Vagina (tissue), 2 donors: ENCODE results near the gene BAHCC1. TPM values are rescaled to one million over a fixed set of nuclear protein-coding genes. Genes with fewer than 3 reads are reported as not detected.

Source experiments
- DNase-seq, 2 donors: peaks; one replicate each; pipeline ENCODE4 v3.0.0-alpha.2; 2017; ENCODE audit errors: extremely low spot score in 2 of 2
- H3K27ac ChIP-seq: fragments of 200-600 bp; sonication (generic); one replicate; pipeline ENCODE4 v1.5.1; 2019
- H3K27me3 ChIP-seq: fragments of 200-600 bp; sonication (generic); one replicate; pipeline ENCODE4 v1.5.1; 2019
- H3K36me3 ChIP-seq, 2 donors: fragments of 200-600 bp; sonication (generic); one replicate each; pipeline ENCODE4 v1.5.1; 2017 to 2019
- H3K4me1 ChIP-seq: fragments of 200-600 bp; sonication (generic); one replicate; pipeline ENCODE4 v1.5.1; 2019
- H3K4me3 ChIP-seq, 2 donors: fragments of 200-600 bp; sonication (generic); 1 replicate in 1 of 2; 2 replicates in 1 of 2; pipeline ENCODE4 v1.5.1; 2016 to 2019
- H3K9me3 ChIP-seq: fragments of 200-600 bp; sonication (generic); one replicate; pipeline ENCODE4 v1.5.1; 2019
- POLR2A ChIP-seq, 2 donors: fragments of 450-650 bp; IDR thresholded peaks; one replicate each; pipeline ENCODE4 v1.6.1; 2017; ENCODE audit warnings: antibody characterized with exemption in 2 of 2, mild to moderate bottlenecking in 2 of 2, moderate library complexity in 2 of 2
- POLR2AphosphoS5 ChIP-seq, 2 donors: sonication (generic); formaldehyde crosslinking; IDR thresholded peaks; one replicate each; pipeline ENCODE4 v1.9.0; 2017; ENCODE audit warnings: antibody characterized with exemption in 2 of 2, mild to moderate bottlenecking in 2 of 2, low read depth in 1 of 2; ENCODE audit not compliant: insufficient read depth in 1 of 2
- intact Hi-C: fragments of 100-400 bp; cut with DNase I; formaldehyde crosslinking; loops from one replicate; pipeline ENCODE4 v1.15.1; 2023
- total RNA-seq: library from RNA; depleted of rRNA; stranded (reverse); fragments of >200 nt; gene quantifications from one replicate; pipeline ENCODE4 v1.2.3, GENCODE V29; 2016
- TF ChIP-seq, protein P1 (sequence below), 3 experiments: fragments of 450-650 bp in 2 of 3; fragments of 200-600 bp in 1 of 3; sonication (generic) in 1 of 3; IDR thresholded peaks; one replicate each; pipeline ENCODE4 v1.5.1; 2017 to 2019; ENCODE audit warnings: antibody characterized with exemption in 3 of 3, mild to moderate bottlenecking in 2 of 3, moderate library complexity in 2 of 3

The BAHCC1 gene
- total RNA-seq, 1 donor from 2014 or later: 9.1 TPM

DNA sequence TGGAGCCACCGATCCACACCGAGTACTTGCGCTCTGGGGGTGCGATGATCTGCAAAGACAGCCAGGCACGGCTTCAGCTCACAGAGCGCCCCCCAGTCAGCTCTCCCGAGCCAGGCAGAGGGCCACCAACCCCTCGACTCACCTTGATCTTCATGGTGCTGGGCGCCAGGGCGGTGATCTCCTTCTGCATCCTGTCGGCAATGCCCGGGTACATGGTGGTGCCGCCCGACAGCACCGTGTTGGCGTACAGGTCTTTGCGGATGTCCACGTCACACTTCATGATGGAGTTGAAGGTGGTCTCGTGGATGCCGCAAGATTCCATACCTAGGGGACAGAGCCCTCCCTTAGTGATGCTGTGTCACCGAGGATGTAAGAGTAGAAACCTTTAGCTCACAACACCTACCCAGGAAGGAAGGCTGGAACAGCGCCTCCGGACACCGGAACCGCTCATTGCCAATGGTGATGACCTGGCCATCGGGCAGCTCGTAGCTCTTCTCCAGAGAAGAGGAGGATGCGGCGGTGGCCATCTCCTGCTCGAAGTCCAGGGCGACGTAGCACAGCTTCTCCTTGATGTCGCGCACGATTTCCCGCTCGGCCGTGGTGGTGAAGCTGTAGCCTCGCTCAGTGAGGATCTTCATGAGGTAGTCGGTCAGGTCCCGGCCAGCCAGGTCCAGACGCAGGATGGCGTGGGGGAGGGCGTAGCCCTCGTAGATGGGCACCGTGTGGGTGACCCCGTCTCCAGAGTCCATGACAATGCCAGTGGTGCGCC is 115.7 kb downstream of the BAHCC1 start:
- TF ChIP-seq POLR2AphosphoS5 (IDR thresholded peaks at IDR 0.05; ENCODE audit: insufficient read depth in 1 of 2, low read depth in 1 of 2) (peak in 1 of 2 donors; percentile 69), POLR2A (IDR thresholded peaks at IDR 0.05) (no peak)
- no peaks in the 10 kb centered on the region for H3K9me3 ChIP-seq
- H3K27ac ChIP-seq: peak overlapping the region; percentile 98
- H3K4me3 ChIP-seq: peak overlapping the region; percentile 93 to 99
- no peak for DNase-seq
- H3K27me3 ChIP-seq: no peaks in the 10 kb centered on the region
- intact Hi-C loops: loop anchor here (2.0 to 5.0 kb wide), 2 partner anchors 41 to 114 kb away; partner anchors contain the start of gene FAAP100
- H3K4me1 ChIP-seq: peaks cover 39% of the 10 kb centered on the region
- H3K36me3 ChIP-seq: peaks cover 9 to 37% of the 10 kb centered on the region in 2 donors

DNA sequence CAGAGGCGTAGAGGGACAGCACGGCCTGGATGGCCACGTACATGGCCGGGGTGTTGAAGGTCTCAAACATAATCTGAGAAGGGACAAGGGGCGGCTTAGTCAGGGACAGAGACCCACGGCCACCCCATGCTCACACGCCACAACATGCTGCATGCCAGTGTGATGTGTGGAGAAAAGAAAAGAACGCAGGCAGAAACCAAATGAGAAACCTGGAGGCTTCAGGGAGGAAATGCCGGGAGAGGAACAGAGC is 116.2 kb downstream of the BAHCC1 start:
- peaks cover 9 to 37% of the 10 kb centered on the region in 2 donors for H3K36me3 ChIP-seq
- TF ChIP-seq, protein P1, sequence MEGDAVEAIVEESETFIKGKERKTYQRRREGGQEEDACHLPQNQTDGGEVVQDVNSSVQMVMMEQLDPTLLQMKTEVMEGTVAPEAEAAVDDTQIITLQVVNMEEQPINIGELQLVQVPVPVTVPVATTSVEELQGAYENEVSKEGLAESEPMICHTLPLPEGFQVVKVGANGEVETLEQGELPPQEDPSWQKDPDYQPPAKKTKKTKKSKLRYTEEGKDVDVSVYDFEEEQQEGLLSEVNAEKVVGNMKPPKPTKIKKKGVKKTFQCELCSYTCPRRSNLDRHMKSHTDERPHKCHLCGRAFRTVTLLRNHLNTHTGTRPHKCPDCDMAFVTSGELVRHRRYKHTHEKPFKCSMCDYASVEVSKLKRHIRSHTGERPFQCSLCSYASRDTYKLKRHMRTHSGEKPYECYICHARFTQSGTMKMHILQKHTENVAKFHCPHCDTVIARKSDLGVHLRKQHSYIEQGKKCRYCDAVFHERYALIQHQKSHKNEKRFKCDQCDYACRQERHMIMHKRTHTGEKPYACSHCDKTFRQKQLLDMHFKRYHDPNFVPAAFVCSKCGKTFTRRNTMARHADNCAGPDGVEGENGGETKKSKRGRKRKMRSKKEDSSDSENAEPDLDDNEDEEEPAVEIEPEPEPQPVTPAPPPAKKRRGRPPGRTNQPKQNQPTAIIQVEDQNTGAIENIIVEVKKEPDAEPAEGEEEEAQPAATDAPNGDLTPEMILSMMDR (IDR thresholded peaks at IDR 0.05): no peak
- no peak for TF ChIP-seq POLR2A (IDR thresholded peaks at IDR 0.05)
- peak in 1 of 2 donors; percentile 2 for TF ChIP-seq POLR2AphosphoS5 (IDR thresholded peaks at IDR 0.05; ENCODE audit: insufficient read depth in 1 of 2, low read depth in 1 of 2)
- no peaks in the 10 kb centered on the region for H3K9me3 ChIP-seq
- H3K27me3 ChIP-seq: no peaks in the 10 kb centered on the region
- intact Hi-C loops: loop anchor here (2.0 to 5.0 kb wide), 2 partner anchors 41 to 115 kb away; partner anchors contain the start of gene FAAP100
- H3K27ac ChIP-seq: peak overlapping the region; percentile 98
- H3K4me3 ChIP-seq: peak overlapping the region; percentile 93 to 99
- no peak for DNase-seq
- H3K4me1 ChIP-seq: peaks cover 44% of the 10 kb centered on the region

DNA sequence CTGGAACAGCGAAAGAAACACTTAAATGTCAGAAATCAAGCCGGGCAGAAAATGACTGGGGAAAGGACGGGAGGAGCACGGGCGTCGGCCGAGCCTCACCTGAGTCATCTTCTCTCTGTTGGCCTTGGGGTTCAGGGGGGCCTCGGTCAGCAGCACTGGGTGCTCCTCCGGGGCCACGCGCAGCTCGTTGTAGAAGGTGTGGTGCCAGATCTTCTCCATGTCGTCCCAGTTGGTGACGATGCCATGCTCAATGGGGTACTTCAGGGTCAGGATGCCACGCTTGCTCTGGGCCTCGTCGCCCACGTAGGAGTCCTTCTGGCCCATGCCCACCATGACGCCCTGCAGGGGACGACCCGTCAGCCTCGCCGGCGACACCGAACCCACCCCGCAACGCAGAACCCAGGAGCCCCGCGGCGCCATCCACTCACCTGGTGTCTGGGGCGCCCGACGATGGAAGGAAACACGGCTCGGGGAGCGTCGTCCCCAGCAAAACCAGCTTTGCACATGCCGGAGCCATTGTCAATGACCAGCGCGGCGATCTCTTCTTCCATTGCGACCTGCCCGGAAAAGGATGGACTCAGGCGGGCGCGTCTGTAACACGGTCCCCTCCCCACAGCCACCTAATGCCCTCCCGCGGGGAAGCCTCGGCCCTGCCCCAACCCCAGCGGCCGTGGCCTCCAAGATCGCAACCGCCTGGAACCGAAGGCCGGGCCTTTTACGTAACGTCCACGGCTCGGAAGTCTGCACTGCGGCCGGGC is 116.7 kb downstream of the BAHCC1 start:
- H3K27ac ChIP-seq: peak overlapping the region; percentile 98
- H3K4me1 ChIP-seq: peaks cover 49% of the 10 kb centered on the region
- H3K27me3 ChIP-seq: no peaks in the 10 kb centered on the region
- no peak for DNase-seq
- H3K4me3 ChIP-seq: peak overlapping the region; percentile 93 to 99
- intact Hi-C loops: loop anchor here (2.0 to 5.0 kb wide), 2 partner anchors 40 to 115 kb away; partner anchors contain the start of gene FAAP100
- H3K9me3 ChIP-seq: no peaks in the 10 kb centered on the region
- H3K36me3 ChIP-seq: peaks cover 9 to 37% of the 10 kb centered on the region in 2 donors
- TF ChIP-seq, protein P1 (IDR thresholded peaks at IDR 0.05): no peak
- TF ChIP-seq POLR2A (IDR thresholded peaks at IDR 0.05) (no peak), POLR2AphosphoS5 (IDR thresholded peaks at IDR 0.05; ENCODE audit: insufficient read depth in 1 of 2, low read depth in 1 of 2) (no peak)

DNA sequence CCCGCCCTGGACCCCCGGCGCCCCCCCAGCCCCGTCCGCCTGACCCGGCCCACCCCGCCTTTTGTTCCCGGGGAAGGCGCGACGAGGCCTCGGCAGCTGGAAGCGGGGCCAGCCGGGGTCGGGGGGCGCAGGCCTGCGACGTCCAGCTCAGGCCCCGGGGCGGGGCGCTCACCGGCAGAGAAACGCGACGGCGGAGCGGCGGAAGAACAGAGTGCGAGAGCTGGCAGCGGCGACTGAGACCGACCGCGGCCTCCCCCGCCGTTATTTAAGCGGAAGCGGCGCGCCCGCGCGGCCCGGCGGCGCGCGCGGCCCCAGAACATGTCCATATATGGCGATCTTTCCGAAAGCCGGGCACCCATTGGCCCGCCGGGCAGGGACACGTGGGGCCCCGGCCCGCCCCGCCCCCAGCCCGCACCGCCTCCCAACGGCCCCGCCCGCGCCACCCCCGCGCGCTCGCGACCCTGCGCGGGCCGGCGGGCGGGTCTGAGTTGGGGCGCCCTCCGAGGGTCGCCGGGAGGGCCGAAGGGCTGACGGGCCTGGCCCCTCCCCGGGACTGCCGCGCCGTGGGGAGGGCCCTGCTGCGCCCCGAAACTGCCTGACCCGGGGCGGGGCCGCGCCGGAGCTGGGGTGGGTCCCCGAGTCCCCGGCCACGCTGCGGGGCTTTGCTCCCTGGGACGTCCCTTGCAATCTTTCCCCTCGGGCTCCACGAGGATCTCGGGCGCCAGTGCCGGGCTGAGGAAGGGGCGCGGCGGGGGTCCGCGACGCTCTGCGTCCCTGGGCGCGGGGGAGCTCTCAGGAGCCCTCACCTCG is 117.5 kb downstream of the BAHCC1 start, which contains the start of gene ACTG1:
TSS of gene ACTG1 (minus strand) at position 238 of the 810 bp plus-strand sequence. CDS start 445 bp downstream, outside the sequence.
- DNase-seq: no peak
- peak within 1 kb of the TSS; percentile 93 to 99 for H3K4me3 ChIP-seq
- peak within 1 kb of the TSS; percentile 100 for H3K27ac ChIP-seq
- H3K9me3 ChIP-seq: no peaks in the 10 kb centered on the region
- peaks cover 57% of the 10 kb centered on the region for H3K4me1 ChIP-seq
- intact Hi-C loops: loop anchor here (5.0 kb wide), 1 partner anchor 40 kb away; the partner anchor contains the start of gene FAAP100
- H3K27me3 ChIP-seq: no peaks in the 10 kb centered on the region
- TF ChIP-seq POLR2AphosphoS5 (IDR thresholded peaks at IDR 0.05; ENCODE audit: insufficient read depth in 1 of 2, low read depth in 1 of 2) (peak in 1 of 2 donors; percentile 82), POLR2A (IDR thresholded peaks at IDR 0.05) (peak in 1 of 2 donors; percentile 91)
- TF ChIP-seq, protein P1 (IDR thresholded peaks at IDR 0.05): no peak
- H3K36me3 ChIP-seq: peaks cover 9 to 37% of the 10 kb centered on the region in 2 donors

GRCh38 chr17:81513372-81513752 is 118.1 kb downstream of the BAHCC1 start:
- no peaks in the 10 kb centered on the region for H3K27me3 ChIP-seq
- peak overlapping the region; percentile 93 to 99 for H3K4me3 ChIP-seq
- no peaks in the 10 kb centered on the region for H3K9me3 ChIP-seq
- intact Hi-C loops: loop anchor here (5.0 kb wide), 1 partner anchor 39 kb away; the partner anchor contains the start of gene FAAP100
- peaks cover 9 to 37% of the 10 kb centered on the region in 2 donors for H3K36me3 ChIP-seq
- peaks cover 63% of the 10 kb centered on the region for H3K4me1 ChIP-seq
- no peak for DNase-seq
- TF ChIP-seq, protein P1 (IDR thresholded peaks at IDR 0.05): no peak
- peak; percentile 25 to 28 for TF ChIP-seq POLR2AphosphoS5 (IDR thresholded peaks at IDR 0.05; ENCODE audit: insufficient read depth in 1 of 2, low read depth in 1 of 2)
- H3K27ac ChIP-seq: peak overlapping the region; percentile 100
